GM15510 (cell line): ENCODE measurements around the gene C1orf52.

ENCODE experiments used
- POLR2A ChIP-seq: IDR thresholded peaks from 3 replicates; pipeline ENCODE4 v1.6.1; 2011; ENCODE audit warnings: borderline replicate concordance; ENCODE audit not compliant: insufficient read length; ENCODE audit errors: extremely low read depth

C1orf52 gene

DNA sequence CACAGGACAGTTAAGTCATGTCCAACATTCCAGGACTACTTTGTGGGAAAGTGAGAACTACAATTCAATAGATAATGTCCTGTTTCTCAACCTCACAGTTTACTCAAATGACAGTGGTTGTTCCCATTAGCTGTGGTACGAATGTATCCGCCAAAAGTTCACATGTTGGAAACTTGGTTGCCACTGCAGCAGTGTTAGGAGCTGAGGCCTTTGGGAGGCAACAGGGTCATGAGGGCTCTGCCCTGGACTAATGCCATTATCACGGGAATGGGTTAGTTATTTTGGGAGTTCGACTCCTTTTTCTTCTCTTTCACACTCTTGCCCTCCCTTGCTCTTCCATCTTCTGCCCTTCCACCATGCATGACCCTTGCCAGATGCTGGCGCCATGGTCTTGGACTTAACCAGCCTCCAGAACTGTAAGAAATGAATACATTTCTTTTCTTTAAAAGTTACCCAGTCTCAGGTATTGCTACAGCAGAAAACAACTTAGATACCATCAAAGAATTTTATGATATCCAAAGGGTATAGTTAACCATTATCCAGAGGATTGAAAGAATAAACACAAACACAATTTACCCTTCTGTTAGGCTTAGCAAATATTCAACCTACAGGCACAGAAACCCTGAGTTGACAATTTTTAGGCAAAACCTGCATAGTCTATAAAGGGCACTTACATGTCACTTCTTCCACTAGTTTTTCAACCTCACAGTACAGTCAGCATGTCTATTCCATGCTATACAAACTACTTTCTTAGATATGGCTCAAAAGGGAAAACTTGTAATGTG is 9.5 kb upstream of the C1orf52 start:
- no peak for TF ChIP-seq POLR2A

DNA sequence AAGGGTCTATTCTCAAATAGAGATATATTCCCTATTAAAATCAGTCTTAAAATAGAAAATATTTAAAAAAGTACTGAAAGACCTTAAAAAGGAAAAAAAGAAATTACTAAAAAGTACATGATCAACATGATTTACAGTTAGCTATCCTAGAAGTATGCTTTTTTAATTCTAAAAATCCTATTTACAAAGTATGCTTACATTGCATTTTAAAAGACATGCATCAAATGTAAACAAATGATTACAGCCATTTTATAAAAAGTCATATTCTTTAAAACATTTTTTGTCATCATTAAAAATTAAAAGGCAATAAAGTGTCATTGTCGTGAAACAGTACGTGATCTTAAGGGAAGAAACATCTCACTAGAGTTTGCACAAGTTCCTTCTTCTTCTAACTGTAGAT is 7.9 kb upstream of the C1orf52 start:
- no peak for TF ChIP-seq POLR2A

DNA sequence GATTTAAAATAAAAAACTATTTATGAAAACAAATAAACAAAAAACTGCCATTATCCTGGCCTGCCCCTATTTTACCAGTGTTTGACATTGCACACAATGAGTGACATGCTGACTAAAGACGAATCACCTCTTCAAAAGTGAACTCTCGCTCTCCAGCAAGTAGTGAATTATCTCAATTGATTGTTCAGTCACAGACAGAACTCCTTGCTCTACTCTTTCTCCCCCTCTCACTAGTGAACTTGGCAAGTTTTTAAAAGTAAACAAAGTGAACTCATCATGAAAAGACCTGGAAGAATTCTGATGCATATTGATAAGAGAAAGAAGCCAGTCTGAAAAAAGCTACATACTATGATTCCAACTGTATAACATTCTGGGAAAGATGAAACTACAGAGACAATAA is 4.7 kb upstream of the C1orf52 start:
- TF ChIP-seq POLR2A = no peak

DNA sequence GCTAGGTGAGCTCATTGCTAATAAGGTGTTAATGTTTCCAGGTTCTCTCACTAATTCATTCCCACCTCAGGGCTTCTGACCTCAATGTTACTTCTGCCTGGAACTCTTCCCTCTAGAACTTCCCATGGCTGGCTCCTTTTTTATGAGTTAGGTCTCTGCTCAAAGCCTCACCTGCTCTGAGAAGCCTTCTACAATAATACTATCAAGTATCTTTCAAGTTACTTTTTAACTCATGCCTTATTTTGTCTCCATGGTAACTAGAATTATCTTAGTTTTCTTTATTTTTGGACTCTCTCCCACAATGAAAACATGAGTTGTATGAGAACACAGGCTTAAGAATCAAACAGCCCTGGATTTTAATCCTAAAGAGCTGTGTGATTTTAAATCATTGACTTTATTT is 3.5 kb upstream of the C1orf52 start:
- TF ChIP-seq POLR2A = no peak

DNA sequence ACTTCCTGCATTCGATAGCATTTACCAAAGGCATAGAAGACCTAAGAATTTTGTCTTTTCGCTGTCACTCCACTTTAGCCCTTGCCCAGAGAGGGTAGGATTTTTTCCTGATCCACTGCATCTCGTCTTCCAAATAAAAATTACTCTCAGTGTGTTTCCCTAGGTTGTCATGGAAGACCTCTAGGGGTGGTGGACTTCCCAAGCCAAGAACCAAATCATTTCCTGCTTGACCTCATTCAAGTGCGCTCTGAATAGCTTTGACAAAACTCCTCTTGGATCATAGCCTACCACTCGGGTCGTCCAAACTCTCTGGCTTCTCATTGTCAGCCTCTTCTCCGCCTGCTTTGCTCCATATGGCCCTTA is 431 bp upstream of the C1orf52 start:
- TF ChIP-seq POLR2A = no peak

DNA sequence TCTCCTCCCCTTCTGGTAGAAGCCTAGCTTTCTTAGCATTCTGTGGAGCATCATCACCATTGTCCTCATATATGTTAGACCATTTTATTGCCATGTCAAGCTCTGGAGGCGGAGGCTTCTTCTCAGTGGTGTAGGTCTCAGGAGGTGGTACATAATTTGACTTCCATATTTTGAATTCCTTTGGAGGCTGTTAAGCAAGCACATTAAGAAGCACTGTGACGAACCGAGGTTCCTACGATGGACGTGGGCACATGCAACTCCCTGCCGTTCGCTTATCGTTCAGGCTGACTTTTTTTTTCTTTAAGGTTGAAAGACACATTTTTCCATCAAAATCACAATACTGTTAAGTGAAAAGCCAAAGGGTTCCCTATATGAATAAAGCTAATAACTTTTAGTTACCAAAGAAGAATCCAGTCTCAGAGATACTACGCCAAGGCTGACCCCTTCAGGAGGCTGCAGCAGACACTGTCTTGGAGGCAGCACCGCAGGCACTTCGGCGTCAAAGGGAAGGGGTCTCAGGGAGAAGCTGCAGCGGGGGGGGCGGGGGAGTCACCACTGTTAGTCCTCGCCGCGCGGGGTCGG is 835 bp downstream of the C1orf52 start:
- no peak for TF ChIP-seq POLR2A

DNA sequence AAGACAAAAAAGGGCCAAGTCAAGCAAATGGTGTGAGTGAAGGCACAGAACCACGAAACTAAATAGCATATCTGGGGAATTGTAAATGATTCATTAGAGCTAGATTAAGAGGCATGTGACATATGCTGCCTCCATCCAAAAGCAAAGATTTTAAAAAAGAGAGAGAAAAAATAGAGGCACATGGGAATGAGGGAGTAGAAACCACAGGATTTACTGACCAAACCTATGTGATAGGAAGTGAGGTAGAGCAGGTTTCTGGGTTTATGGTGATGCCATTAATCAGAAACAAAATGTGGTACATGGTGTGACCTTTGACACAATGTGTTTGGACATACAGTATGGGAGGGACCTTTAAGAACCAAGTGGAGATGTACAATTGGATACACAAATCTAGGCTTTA is 13.6 kb downstream of the C1orf52 start:
- no peak for TF ChIP-seq POLR2A

DNA sequence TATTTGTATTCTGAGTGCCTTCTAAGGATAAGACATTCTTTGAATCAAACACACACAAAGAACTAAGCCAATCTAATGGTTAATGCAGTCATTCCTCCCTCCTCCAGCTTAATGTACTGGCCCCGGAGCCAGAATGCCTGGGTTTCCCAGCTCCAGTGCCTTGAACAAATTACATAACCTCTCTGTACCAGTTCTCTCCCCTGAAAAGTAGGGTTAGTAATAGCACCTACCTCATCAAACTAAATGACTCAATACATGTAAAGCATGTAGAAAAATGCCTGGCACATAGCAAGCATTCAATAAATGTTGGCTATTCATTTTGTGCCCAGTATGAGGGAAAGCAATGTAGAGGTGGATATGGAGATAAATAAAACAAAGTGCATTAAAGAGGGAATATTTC is 14.0 kb downstream of the C1orf52 start:
- TF ChIP-seq POLR2A = no peak

DNA sequence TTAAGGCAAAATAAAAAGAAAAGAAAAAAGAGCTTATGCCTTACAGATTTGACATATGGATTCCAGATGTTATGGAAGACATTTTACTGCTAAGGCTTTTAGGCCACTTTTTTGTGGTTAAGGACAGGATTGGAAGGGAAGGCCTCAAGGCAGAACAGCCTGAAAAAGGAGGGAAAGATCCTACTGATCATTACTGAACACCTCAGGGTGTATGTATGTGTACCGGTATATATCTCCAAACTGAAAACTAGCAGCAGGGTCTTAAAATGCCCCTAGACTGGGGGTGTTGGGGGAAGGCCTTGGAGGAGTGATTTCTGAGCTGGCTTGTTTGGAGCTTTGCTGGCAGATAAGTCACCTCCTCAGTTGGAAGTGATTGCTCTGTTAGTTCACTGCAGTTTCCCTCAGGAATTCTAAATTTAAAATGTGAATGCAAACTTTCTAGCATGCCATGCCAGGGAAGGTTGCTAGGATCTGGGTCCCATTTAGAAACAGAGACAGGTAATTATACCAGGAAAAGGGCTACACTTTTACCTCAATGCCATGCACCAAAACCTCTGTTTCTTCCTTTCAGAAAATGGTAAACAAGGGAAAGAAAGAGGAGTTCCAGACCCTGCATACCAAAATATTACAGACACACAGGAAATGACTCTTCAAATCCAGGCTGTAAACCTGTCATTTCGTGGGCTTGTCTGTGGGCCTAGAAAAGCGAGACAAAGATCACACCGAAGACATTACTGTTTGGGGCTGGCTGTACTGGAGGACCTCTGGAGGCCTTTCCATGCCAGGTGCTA is 15.0 kb downstream of the C1orf52 start:
- no peak for TF ChIP-seq POLR2A

DNA sequence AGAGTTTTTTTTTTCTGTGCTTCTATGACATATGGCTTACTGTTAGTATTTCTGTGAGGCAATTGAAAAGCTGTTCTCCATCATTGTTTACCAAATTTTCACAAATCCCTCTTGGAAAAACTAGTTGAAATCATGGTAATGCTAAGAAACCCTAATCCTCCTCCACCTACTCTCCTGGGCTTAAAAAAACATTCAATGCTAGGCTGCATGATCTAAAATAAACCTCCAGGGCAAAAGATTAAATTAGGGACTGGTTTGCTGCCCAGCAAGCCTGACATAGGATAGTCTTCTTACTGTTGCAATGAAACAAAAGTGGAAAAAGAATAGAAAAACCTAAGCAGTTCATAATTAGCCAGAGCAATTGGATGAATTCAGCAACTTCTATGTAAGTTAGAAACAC is 16.1 kb downstream of the C1orf52 start:
- no peak for TF ChIP-seq POLR2A

DNA sequence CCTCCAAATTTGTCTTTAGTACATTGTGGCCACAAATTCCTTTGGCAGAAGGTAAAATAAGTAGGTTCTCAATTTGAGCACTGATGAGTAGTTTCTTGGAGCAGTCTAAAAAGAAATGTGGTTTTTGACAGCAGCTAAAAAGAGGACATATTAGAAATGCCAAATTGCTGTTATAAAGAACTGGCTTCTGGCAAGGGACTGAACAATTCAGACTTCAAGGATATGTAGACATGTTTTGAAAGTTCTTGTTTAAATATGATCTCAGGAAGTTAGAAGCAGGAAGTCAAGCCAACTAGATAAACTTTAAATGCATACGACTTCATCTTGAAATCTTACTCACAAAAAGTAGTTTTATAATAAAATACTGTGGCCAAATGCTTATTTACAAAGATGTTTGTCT is 18.8 kb downstream of the C1orf52 start:
- no peak for TF ChIP-seq POLR2A

DNA sequence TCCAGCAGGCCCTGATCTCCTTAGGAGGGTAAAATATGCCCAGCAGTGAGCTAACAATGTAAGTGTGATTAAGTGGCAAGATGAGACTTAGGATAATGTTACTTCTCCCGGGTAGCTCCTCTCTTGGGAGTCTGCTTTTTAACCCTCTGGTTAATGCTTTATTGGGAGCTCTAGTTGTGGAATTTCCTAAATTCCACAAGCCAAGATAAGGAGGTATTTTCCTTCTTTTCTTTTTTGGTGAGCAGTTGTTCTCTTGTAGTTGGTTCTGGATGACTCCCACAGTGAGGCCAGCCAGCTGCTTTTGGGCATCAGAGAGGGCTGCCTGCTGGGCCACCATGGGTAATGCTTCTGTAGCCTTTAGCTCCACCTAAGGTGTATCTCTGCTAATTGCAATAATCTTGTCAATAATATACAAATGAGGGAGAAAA is 19.3 kb downstream of the C1orf52 start:
- TF ChIP-seq POLR2A = no peak

DNA sequence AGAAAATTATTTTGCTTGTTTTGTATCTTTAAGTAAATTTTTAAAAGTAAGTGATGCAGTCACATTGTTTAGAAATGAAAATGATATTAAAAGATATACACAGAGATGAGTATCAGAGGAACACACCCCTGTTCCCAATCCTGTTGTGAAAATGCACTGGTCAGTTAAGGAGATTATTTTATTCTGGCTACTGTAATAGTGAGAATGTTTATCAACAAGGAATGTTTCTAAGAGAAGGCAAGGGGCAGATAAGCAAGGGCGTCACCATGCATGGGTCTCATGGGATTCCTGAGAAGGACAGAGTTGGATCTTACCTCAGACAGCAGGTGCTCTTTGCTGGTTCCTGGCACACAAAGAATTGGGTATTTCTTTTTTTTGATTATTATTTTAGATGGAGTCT is 21.8 kb downstream of the C1orf52 start:
- TF ChIP-seq POLR2A = no peak

DNA sequence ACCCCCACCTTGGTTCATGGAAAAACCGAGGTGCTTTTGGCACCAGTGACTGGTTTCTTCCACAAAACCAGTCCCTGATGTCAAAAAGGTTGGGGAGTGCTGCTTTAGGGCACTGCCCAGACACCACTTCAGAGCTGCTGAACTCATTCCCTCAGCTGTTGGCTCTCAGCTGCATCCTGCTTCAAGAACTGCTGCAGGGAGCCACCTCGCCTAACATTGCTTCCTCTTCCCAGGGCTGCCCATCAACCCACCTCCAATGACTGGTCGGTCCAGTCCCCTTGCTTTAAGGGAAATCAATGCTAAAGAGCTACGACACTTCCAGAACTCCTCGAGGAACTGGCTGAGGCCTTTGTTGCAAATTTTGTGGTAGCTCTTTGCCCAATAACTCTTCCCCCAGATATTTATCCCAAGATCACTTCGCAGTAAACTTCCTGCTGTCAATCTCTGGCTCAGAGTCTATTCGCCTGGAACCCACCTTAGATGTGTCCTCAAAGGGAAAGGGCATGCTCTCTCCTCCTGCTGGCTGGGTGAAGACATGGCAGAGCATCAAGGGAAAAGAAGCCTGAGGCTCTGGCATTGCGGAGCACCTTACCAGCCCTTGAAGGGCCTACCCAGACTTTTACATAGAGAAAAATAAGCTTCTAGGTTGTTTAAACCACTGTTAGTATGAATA is 29.0 kb downstream of the C1orf52 start:
- TF ChIP-seq POLR2A = no peak

DNA sequence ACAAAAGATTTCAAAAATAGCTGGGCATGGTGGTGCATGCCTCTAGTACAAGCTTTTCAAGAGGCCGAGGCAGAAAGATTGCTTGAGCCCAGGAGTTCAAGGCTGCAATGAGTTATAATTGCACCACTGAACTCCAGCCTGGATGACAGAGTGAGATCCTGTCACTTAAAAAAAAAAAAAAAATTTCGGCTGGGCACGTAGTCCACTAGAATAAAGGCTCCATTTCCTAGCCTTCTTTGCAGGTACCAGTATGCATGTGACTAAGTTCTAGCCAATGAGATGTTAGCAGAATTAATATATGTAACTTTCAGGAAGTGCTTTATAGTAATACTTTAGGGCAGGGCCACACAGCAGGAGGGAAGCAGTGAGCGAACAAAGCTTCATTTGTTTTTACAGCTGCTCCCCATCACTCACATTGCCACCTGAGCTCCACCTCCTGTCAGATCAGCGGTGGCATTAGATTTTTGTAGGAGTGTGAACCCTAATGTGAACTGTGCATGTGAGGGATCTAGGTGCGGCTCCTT is 29.8 kb downstream of the C1orf52 start:
- TF ChIP-seq POLR2A = no peak
